ES-I3 (cell line): Measurements from ENCODE around the gene GNB1L.

Experiments
- H3K36me3 ChIP-seq: 2 replicates; pipeline ENCODE4 v1.6.1; 2013; ENCODE audit warnings: mild to moderate bottlenecking, low read length, control low read depth, moderate library complexity; ENCODE audit not compliant: insufficient read depth
- H3K4me1 ChIP-seq: 2 replicates; pipeline ENCODE4 v1.6.1; 2013; ENCODE audit warnings: mild to moderate bottlenecking, control low read depth, low read length; ENCODE audit not compliant: insufficient read depth
- H3K9ac ChIP-seq: 2 replicates; pipeline ENCODE4 v1.6.1; 2013; ENCODE audit warnings: low read depth, mild to moderate bottlenecking, low read length, moderate library complexity
- H3K9me3 ChIP-seq: 2 replicates; pipeline ENCODE4 v1.6.1; 2013; ENCODE audit warnings: mild to moderate bottlenecking, low read length, moderate library complexity; ENCODE audit not compliant: control insufficient read depth, insufficient read depth

The GNB1L gene

DNA sequence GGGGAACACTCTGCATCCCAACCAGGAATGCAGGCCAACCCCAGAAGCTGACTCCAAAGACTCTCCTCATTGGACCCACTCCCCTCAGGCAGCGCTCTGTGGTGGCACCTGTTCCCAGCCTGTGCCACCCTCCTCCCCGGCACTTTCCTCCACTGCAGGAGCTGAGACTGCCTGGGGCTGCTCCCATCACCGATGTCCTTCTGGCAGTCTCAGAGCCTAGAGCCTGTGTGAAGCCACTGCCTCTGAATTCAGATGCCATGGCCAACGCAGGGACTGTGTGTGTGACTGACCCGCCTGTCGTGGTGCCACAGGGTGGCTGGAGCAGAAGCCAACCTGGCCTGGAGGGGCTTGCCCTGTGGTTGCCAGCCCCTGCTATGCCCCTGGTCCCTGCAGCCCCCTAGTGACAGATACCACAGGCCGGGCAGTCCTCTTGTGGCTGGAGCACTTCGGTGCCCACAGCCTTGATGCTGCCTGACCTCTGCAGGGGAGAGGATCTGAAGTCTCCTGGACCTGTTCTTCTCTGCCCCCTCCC lies 50.9 kb downstream of the GNB1L start:
- Histone ChIP-seq H3K36me3 (no peaks in the 10 kb centered on the region), H3K9ac (no peak overlapping the region), H3K4me1 (no peaks in the 10 kb centered on the region), H3K9me3 (no peaks in the 10 kb centered on the region)

DNA sequence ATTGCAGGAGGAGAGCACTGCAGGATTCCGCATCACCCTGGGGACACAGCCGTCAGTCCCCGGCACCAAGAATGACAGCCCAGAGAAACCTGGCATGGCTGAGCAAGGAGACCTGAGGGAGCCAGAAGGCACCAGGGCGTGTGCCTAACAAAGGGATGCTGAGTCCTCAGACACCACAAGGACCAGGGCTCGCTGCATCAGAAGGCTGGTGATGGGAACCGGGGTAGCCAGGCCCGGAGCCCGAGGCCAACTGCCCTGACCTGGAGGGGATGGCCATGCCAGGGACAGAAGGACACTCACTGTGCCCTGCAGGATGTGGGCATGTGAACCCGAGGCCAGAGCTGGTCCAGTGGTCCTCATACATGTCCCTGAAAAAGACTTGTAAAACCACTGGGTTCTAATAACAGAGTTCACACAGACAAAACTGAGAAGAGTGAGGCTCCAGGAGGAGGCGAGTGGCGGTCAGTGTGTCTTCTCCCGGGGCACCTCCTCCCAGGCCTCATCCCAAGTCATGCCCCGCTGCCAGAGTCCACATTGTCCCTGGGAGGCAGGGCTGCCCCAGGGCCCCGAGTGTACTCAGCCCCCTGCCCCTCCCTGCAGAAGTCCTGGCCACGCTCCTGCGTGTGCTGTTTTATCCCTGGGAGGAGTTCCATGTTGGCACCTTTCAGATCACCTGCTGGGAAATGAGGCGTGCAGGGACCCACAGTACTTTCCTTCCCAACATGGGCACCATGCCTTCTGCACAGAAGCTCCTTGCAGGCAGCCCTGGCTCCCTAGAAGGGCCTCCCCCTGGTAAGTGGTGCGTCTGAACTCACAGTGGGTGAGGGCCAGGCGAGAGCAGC lies 51.6 kb downstream of the GNB1L start:
- no peaks in the 10 kb centered on the region for H3K4me1 ChIP-seq
- H3K9me3 ChIP-seq: no peaks in the 10 kb centered on the region
- no peaks in the 10 kb centered on the region for H3K36me3 ChIP-seq
- no peak overlapping the region for H3K9ac ChIP-seq

DNA sequence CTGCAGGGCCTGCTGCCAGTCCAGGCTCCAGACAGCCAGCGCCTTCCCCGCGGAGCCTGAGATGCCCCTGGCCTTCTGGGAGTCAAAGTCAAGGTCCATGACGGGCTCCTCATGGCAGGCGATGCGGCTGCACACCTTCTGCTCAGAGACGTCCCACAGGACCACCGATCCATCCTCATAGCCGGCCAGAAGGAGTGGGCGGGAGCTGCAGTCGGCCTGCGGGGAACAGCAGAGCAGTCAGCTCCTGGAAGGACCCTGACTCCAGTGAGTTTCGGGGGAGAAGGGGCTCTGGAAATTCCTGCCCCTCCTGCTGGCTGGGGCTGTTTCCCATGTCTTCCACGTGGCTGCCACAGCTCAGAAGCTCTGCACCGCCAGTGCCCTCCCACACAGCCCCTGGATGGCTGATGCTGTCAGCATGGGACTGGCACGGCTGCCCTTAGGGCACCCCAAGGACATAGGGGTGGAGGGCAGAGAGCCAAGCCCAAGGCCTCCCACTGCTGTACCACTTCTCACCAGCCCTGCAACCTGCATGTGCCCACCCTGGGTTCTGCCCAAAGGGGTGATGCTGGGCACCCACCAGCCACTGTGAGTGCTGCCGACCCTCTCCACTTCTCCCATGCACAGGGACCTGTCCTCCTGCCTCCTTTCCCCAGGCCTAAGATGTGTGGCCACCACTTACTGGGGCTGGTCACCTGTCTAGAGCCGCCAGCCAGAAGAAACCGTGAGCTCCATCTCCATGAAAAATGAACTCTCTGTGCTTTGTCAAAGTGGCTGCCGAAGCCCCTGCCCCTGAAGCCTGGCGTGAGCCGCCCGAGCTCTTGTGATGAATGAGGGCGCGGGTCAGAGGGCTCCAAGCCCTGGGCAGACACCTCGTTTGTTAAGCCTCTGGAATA lies 52.4 kb downstream of the GNB1L start:
- Histone ChIP-seq H3K36me3 (no peaks in the 10 kb centered on the region), H3K9me3 (no peaks in the 10 kb centered on the region), H3K4me1 (peaks cover 5% of the 10 kb centered on the region; the same call in 1 of the 2 replicates), H3K9ac (no peak overlapping the region)

DNA sequence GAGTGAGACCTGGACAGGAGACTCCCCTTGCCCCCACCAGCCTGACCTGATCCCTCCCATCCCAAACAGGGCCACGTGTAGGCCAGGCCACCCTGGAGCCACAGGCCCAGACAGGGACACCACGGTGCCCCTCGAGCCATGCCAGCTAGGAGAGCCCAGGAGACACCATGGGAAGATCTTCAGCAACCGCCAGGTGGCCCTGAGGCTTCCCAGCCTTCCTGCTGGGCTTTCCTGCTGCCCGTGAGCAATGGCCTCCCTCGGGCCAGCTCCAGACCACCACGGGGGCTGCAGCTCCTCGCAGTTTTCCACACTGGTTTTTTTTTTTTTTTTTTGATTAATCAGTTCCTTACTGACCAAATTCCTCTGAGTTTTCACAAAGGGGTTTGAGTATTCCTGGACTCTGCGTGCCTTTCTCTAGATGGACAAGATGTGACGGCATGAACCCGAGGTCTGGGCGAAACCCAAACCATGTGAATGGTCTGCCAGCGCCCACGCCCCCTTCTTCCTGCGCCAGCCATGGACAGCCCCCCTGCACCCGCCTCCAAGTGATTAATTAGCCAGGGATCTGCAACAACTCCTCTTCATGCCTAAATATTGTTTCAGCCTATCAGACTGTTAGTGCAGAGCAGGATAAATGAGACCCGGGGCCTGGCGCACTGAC lies 53.2 kb downstream of the GNB1L start:
- Histone ChIP-seq H3K9ac (no peak overlapping the region), H3K9me3 (no peaks in the 10 kb centered on the region), H3K36me3 (no peaks in the 10 kb centered on the region), H3K4me1 (peaks cover 10% of the 10 kb centered on the region; the same call in 1 of the 2 replicates)

DNA sequence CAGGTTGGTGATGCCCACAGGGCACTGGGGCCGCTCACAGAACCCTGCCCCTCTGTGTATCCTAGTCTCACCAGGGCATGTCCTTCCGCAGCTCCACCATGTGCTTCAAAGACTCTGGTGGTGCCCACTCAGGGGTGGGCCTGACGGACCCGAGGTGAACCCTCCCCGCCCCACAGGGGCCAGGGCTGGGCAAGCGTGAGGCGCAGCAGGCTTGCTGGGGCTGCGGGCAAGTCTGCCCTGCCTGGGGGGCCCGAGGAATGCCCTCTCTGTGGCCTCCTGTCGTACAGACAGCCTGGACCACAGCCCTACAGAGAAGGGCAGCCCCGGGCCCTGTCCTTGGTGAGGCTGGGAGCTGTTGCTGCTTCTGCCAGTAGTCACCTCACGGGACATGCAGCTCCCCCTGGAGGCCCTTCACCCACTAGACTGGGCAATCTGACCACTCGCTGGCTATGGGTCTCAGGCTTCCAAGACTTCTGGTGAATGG lies 53.9 kb downstream of the GNB1L start:
- no peak overlapping the region for H3K9ac ChIP-seq
- H3K9me3 ChIP-seq: no peaks in the 10 kb centered on the region
- H3K4me1 ChIP-seq: peaks cover 10% of the 10 kb centered on the region; the same call in 1 of the 2 replicates
- H3K36me3 ChIP-seq: no peaks in the 10 kb centered on the region

DNA sequence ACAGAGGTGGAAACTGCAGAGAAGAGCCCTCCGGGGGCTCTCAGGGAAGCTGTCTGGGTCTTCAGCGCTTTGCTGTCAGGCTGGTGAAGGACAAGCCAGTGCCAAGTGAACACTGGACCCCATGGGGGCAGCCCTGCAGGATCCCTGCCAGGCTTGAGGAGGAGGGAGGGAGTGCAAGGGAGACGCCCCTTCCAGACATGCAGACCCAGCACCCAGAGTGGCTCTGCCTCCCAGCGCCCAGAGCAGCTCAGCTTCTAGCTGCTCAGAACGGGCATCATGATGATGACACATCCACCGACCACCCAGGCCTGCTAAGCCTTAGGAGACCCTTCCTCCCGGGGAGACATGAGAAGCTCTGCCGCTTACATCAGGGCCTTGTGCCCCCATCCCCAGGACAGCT lies 54.4 kb downstream of the GNB1L start:
- Histone ChIP-seq H3K4me1 (peaks cover 10% of the 10 kb centered on the region; the same call in 1 of the 2 replicates), H3K9ac (no peak overlapping the region), H3K36me3 (no peaks in the 10 kb centered on the region), H3K9me3 (no peaks in the 10 kb centered on the region)

DNA sequence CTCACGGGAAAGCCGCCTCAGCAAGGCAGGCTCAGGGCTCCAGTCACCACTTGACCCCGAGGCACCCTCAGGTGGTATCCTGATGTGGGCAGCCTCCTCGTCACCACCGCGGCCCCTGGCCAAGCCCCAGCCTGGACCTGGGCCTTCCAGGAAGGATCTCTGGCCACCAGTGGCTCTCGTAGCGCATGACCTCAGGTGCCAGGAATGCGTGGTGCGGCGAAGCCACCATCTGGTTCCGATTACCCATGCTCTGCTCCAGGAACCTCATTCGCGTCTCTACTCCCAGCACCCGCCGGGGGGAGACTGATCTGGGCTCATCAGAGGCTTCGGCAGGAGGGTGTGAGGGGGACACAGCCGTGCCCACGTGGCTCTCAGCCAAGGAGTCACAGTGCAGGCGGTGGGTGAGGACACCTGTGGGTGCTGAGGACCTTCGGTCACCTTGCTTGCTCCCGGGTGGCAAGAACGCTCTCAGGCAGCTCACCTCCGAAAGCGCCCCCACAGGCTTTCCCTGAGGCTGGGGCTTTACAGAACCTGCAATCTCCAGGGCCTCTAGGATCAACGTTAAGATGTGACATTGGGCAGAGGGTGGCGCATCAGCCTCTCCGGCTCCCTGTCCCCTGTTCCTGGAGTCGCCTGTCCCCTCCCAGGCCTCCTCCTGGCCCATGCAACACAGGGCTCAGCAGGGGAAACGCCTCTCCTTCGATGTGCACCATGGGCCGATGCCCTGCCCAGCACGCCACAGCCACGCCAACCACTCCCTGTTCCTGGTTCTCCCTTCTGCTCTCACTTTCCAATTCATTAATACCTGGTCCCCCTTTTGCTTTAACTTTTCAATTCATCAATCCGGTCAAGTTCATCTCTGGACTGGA lies 55.1 kb downstream of the GNB1L start:
- Histone ChIP-seq H3K36me3 (no peaks in the 10 kb centered on the region), H3K9me3 (no peaks in the 10 kb centered on the region), H3K4me1 (peaks cover 10% of the 10 kb centered on the region; the same call in 1 of the 2 replicates), H3K9ac (no peak overlapping the region)

DNA sequence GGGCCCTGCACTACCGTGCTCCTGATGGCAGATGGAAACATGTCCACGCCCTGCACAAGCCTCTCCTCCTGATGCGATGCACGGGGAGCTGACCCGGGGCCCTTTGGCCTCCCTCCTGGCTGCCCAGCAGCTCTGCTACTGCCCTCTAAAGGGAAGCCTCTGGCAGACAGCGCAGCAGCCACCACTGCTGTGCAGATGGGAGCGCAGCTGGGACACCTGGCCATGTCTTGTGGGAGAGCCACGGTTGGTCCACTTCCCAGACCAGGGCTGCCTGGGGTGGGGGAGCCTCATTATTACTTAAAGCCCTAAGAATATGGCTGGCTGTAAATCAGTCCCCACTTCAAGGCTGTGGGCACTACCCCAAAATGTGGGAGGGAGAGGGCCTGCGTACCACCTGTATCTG lies 55.8 kb downstream of the GNB1L start:
- Histone ChIP-seq H3K36me3 (no peaks in the 10 kb centered on the region), H3K9ac (no peak overlapping the region), H3K4me1 (peaks cover 10% of the 10 kb centered on the region; the same call in 1 of the 2 replicates), H3K9me3 (no peaks in the 10 kb centered on the region)

DNA sequence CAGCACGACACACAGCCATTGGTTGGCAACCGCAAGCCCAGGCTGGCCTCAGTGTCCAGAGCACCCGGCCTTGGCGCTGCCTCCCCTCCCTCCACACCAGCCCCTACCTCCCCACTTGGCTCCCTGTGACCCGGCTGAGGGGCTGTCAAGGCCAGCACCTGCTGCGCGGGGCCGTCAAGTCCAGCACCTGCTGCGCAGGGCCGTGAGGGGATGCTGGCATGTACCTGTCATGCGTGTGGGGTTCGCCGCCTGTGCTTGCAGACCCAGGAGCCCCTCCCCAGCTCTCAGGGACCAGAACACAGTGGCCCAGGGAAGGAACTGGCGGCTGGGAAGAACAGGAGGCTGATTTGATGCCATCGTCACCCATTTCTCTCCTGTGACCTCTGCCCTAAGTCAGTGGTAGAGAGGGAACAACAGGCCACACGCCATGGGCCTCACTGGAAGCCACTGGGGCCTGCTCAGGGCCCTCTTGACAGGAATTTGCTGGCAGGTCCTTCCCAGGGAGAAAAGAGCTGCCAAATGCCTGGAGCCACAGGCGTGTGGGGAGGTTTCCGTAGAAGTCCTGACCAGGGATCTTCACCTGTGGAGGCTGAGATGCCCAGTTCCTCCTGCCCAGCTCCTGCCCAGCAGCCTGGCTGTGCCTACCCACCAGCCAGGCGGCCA lies 56.5 kb downstream of the GNB1L start:
- no peaks in the 10 kb centered on the region for H3K9me3 ChIP-seq
- peaks cover 10% of the 10 kb centered on the region; the same call in 1 of the 2 replicates for H3K4me1 ChIP-seq
- H3K36me3 ChIP-seq: no peaks in the 10 kb centered on the region
- no peak overlapping the region for H3K9ac ChIP-seq

DNA sequence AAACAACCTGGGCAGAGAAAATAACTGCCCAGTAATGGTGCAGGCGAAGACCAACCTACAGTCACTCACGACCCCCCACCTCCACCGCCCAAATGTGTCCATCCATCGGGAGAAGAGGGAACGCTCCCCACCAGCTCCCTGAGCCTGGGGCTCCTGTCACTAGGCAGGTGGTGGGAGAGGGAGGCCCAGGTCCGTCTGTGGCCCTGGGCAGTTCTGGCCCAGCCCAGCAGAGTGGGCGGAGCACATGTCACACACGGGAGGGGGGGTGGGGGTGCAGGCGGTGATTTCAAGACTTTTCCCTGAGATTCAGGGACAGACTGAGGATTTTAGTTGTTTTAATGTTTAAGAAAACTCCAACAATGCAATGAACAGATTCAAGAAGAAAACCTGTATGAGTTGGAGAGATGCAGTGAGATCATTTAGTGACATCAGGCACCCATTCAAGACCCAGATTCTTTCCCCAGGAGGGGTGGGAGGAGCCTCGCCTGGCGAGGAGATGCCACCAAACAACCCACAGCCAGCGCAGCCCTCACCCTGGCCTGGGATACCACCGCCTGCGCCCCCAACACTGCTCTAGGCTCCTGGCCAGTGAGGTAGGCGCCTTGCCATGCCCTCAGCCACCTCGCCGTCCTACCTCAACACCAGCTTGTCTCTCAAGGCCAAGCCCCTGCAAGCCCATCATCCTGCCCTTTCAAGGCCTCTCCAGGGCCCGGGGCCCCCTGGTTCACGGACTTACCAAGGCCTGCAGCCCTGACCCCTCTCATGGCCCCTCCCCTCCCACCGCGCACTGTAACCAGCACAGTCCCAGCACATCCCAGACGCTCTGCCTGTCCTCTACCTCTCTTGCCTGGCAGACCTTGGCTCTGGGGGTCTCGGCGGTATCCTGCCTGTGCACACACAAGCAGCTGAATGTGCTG lies 57.3 kb downstream of the GNB1L start:
- peaks cover 10% of the 10 kb centered on the region; the same call in 1 of the 2 replicates for H3K4me1 ChIP-seq
- no peak overlapping the region for H3K9ac ChIP-seq

DNA sequence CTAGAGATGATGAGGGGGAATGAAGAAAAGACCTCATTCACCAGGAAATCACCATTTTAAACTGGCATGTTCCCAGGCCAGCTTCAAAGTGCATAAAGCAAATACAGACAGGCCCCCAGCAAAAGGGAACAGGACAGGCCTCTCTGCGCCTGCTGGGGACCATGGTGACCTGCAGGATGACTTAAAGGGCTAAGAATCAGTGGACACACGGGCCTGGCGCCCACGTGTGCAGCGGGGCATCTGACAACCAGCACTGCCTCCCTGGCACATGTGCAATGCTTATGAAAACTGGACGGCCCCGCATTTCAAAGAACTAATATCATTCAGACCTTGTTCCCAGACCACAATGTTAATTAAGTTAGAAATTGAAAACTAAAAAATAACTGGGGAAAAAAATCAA lies 58.5 kb downstream of the GNB1L start:
- H3K36me3 ChIP-seq: no peaks in the 10 kb centered on the region
- H3K9ac ChIP-seq: no peak overlapping the region
- peaks cover 10% of the 10 kb centered on the region; the same call in 1 of the 2 replicates for H3K4me1 ChIP-seq
- H3K9me3 ChIP-seq: no peaks in the 10 kb centered on the region

More for the DNA sequence above, 57.3 kb downstream of the GNB1L start:
- Histone ChIP-seq H3K9me3 (no peaks in the 10 kb centered on the region), H3K36me3 (no peaks in the 10 kb centered on the region)

DNA sequence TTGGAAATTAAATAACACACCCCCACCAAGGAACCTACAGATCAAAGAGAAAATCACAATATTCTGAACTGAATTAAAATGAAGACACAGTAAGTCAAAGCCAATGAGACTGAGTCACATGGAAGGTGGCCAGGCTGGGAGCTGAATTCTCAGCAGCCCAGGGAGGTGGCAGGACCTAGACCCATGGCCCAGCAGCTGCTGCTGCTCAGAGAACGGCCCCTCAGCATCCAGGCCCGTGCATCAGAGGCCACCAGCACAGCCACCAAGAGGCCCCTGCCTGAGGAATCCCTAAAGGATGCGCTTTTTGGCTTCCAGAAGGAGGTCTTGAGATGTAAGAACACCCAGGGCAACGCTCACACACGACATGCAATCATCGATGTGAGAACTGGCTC lies 59.1 kb downstream of the GNB1L start:
- no peaks in the 10 kb centered on the region for H3K36me3 ChIP-seq
- peaks cover 10% of the 10 kb centered on the region; the same call in 1 of the 2 replicates for H3K4me1 ChIP-seq
- H3K9ac ChIP-seq: no peak overlapping the region
- no peaks in the 10 kb centered on the region for H3K9me3 ChIP-seq
